GM23248 (cell line): ENCODE measurements around the gene INKA1. TPM values are rescaled to one million over a fixed set of nuclear protein-coding genes. Genes with fewer than 3 reads are reported as not detected.

Experiments
- DNase-seq: peaks from one replicate; pipeline ENCODE4 v3.0.0-alpha.2; 2015
- H2AFZ ChIP-seq: fragments of 200-600 bp; sonication (generic); 2 replicates; pipeline ENCODE4 v1.6.1; 2016; ENCODE audit warnings: antibody characterized with exemption
- H3F3A ChIP-seq: fragments of 200-600 bp; sonication (generic); 2 replicates; pipeline ENCODE4 v1.6.1; 2016; ENCODE audit warnings: mild to moderate bottlenecking, antibody characterized with exemption, mixed run types; ENCODE audit not compliant: insufficient read depth
- H3K27ac ChIP-seq: fragments of 200-600 bp; sonication (generic); 2 replicates; pipeline ENCODE4 v1.5.1; 2016; ENCODE audit warnings: mild to moderate bottlenecking
- H3K27me3 ChIP-seq: fragments of 200-600 bp; sonication (generic); replicated peaks from 2 replicates; pipeline ENCODE4 v1.6.1; 2016; ENCODE audit warnings: mild to moderate bottlenecking; ENCODE audit not compliant: insufficient read depth
- H3K36me3 ChIP-seq: fragments of 200-600 bp; sonication (generic); 2 replicates; pipeline ENCODE4 v1.6.1; 2016; ENCODE audit warnings: low read depth, mild to moderate bottlenecking
- H3K4me1 ChIP-seq: fragments of 200-600 bp; sonication (generic); 2 replicates; pipeline ENCODE4 v1.6.1; 2016; ENCODE audit warnings: mild to moderate bottlenecking; ENCODE audit not compliant: insufficient read depth
- H3K4me2 ChIP-seq: fragments of 200-600 bp; sonication (generic); one replicate; pipeline ENCODE4 v1.6.1; 2016; ENCODE audit warnings: mild to moderate bottlenecking; ENCODE audit not compliant: unreplicated experiment
- H3K4me3 ChIP-seq: fragments of 200-600 bp; sonication (generic); 2 replicates; pipeline ENCODE4 v1.5.1; 2016; ENCODE audit warnings: mild to moderate bottlenecking
- H3K79me2 ChIP-seq: fragments of 200-600 bp; sonication (generic); 2 replicates; pipeline ENCODE4 v1.6.1; 2016; ENCODE audit warnings: mild to moderate bottlenecking; ENCODE audit not compliant: insufficient read depth
- H3K9ac ChIP-seq: fragments of 200-600 bp; sonication (generic); 2 replicates; pipeline ENCODE4 v1.6.1; 2016; ENCODE audit warnings: mild to moderate bottlenecking
- H3K9me2 ChIP-seq: fragments of 200-600 bp; sonication (generic); 2 replicates; pipeline ENCODE4 v1.6.1; 2016; ENCODE audit warnings: mixed run types, mild to moderate bottlenecking, moderate library complexity; ENCODE audit not compliant: insufficient read depth
- H3K9me3 ChIP-seq: fragments of 200-600 bp; sonication (generic); one replicate; pipeline ENCODE4 v1.6.1; 2017; ENCODE audit warnings: low read depth
- H4K20me1 ChIP-seq: fragments of 200-600 bp; sonication (generic); 2 replicates; pipeline ENCODE4 v1.6.0; 2016; ENCODE audit not compliant: insufficient read depth
- EZH2 ChIP-seq: fragments of 200-600 bp; sonication (generic); IDR thresholded peaks from 2 replicates; pipeline ENCODE4 v1.6.1; 2018; ENCODE audit warnings: antibody characterized with exemption, mild to moderate bottlenecking; ENCODE audit not compliant: insufficient read depth, poor library complexity, severe bottlenecking
- EZH2phosphoT487 ChIP-seq: fragments of 200-600 bp; sonication (generic); IDR thresholded peaks from 2 replicates; pipeline ENCODE4 v1.6.1; 2018; ENCODE audit warnings: antibody characterized with exemption, moderate library complexity, mild to moderate bottlenecking, low read depth; ENCODE audit not compliant: insufficient read depth
- WGBS, 2 experiments: methylation state at CpG; one replicate each; pipeline ENCODE4 v1.1.6; 2015 to 2017; ENCODE audit warnings: low lambda C conversion rate in 2 of 2, low coverage in 1 of 2; ENCODE audit errors: missing lambda C conversion rate in 2 of 2; 5-methylcytosine and 5-hydroxymethylcytosine counted together
- in situ Hi-C: fragments of 300-500 bp; cut with MboI; formaldehyde crosslinking; loops from 2 replicates; pipeline ENCODE4 v1.15.0; 2020
- polyA plus RNA-seq: library from polyadenylated mRNA; unstranded; fragments of >200 nt; fragmentation: Nextera tagmentation; extraction: Ambion mirVana; gene quantifications from 2 replicates; pipeline ENCODE4 v1.2.1, GENCODE V29; 2016
- total RNA-seq: library from RNA; depleted of rRNA; stranded (reverse); fragments of >200 nt; shearing (Covaris generic); gene quantifications from 2 replicates; pipeline ENCODE4 v1.2.3, GENCODE V29; 2014

The INKA1 gene
- total and polyA plus RNA-seq, 2 experiments from 2014 or later = 7.1 to 7.2 TPM

DNA sequence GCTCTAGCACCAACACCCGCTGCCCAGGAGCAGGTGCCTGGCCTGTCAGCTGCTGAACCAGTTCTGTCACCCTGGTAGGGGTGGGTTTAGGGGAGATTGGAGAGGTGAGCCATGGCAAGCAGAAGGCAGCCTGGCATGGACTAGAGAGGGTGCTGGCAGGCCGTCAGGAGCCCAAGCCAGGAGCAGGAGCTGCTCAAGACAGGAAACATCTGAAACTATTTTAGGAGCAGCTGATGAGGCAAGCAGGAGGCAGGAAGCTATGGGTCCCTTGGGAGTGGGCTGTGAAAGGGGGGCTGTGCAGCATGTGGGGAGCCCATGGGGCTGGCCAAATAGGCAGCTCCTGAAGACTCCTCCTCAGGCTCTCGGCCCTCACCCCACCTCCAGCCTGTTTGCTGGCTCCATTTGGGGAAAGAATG lies 2.3 kb downstream of the INKA1 start:
- WGBS, 2 experiments = 36 to 42% methylated on average over 3 of the region's 3 CpGs
- H3K9ac ChIP-seq = 0 out of 2 replicates have a peak overlapping the region, but pooled peaks have one; percentile 28
- H3K27ac ChIP-seq = no peak overlapping the region
- peaks cover 18% of the 10 kb centered on the region for H3K4me1 ChIP-seq
- no peaks in the 10 kb centered on the region for H3F3A ChIP-seq
- H3K4me3 ChIP-seq = no peak overlapping the region
- no peaks in the 10 kb centered on the region for H3K9me3 ChIP-seq
- no peak overlapping the region for H2AFZ ChIP-seq
- H3K4me2 ChIP-seq = peak overlapping the region; percentile 50
- no peaks in the 10 kb centered on the region for H3K9me2 ChIP-seq
- no peaks in the 10 kb centered on the region for H3K79me2 ChIP-seq
- TF ChIP-seq EZH2phosphoT487 (no peak), EZH2 (no peak)
- no peaks in the 10 kb centered on the region for H3K36me3 ChIP-seq
- peak; percentile 93 for DNase-seq
- no peaks in the 10 kb centered on the region for H4K20me1 ChIP-seq
- in situ Hi-C loops = no loop called here
- H3K27me3 ChIP-seq = no peaks in the 10 kb centered on the region

DNA sequence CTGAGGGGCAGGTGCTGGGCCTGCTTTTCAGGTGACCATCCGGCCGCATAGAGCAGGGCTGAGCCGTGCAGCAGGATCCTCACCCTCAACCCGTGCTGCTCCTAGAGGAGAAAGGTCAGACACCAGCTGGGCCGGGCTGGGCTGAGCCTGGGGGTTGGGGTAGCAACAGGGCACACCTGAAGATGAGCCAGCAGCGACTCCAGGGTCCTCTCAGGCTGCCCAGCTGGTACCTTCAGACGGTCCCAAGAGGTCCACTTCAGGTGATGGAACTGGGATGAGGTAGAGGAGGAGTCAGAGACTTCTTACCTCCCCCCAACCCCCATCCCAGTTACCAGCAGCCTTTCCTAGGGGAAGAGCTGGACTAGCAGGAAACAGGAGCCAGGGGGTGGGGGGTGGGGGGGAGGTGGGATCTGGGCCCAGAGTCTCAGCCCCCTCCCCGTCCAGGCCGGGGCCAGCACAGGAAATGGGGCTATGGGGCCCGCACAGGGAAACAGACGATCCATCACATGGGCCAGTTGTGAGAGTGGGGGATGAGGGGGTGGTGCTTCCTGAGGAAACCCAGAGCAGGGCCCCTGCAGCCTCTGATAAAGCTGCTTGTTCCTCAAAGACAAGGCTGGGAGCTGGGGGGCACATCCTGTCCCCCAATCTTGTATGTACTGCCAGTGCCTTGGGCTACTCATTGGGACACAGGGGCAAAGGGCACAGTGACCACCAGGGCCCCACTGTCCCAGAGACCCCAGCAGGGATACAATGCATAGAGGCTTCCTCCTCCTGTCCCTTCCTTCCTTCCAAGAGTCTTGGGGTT lies 3.0 kb downstream of the INKA1 start:
- H2AFZ ChIP-seq = no peak overlapping the region
- H3K27ac ChIP-seq = no peak overlapping the region
- in situ Hi-C loops = no loop called here
- peak overlapping the region; percentile 50 for H3K4me2 ChIP-seq
- H3F3A ChIP-seq = no peaks in the 10 kb centered on the region
- 0 out of 2 replicates have a peak overlapping the region, but pooled peaks have one; percentile 28 for H3K9ac ChIP-seq
- no peaks in the 10 kb centered on the region for H3K79me2 ChIP-seq
- H3K27me3 ChIP-seq = no peaks in the 10 kb centered on the region
- 77% methylated on average over 10 to 11 of the region's 11 CpGs for WGBS, 2 experiments
- no peak overlapping the region for H3K4me3 ChIP-seq
- TF ChIP-seq EZH2 = no peak
- no peak for TF ChIP-seq EZH2phosphoT487
- DNase-seq = no peak
- H3K36me3 ChIP-seq = no peaks in the 10 kb centered on the region
- H3K9me3 ChIP-seq = no peaks in the 10 kb centered on the region
- peaks cover 18% of the 10 kb centered on the region for H3K4me1 ChIP-seq
- H4K20me1 ChIP-seq = no peaks in the 10 kb centered on the region
- no peaks in the 10 kb centered on the region for H3K9me2 ChIP-seq

GRCh38 chr3:49806850-49807249 lies 3.8 kb downstream of the INKA1 start:
- TF ChIP-seq EZH2 = no peak
- no peak for TF ChIP-seq EZH2phosphoT487
- H3K9me3 ChIP-seq = no peaks in the 10 kb centered on the region
- H3F3A ChIP-seq = no peaks in the 10 kb centered on the region
- 91 to 96% methylated on average over 2 of the region's 2 CpGs for WGBS, 2 experiments
- no peak for DNase-seq
- no peaks in the 10 kb centered on the region for H3K36me3 ChIP-seq
- no peak overlapping the region for H3K4me2 ChIP-seq
- no peak overlapping the region for H2AFZ ChIP-seq
- H4K20me1 ChIP-seq = no peaks in the 10 kb centered on the region
- no peak overlapping the region for H3K4me3 ChIP-seq
- no peaks in the 10 kb centered on the region for H3K9me2 ChIP-seq
- in situ Hi-C loops = no loop called here
- peaks cover 18% of the 10 kb centered on the region for H3K4me1 ChIP-seq
- no peaks in the 10 kb centered on the region for H3K79me2 ChIP-seq
- H3K9ac ChIP-seq = no peak overlapping the region
- no peaks in the 10 kb centered on the region for H3K27me3 ChIP-seq
- no peak overlapping the region for H3K27ac ChIP-seq

DNA sequence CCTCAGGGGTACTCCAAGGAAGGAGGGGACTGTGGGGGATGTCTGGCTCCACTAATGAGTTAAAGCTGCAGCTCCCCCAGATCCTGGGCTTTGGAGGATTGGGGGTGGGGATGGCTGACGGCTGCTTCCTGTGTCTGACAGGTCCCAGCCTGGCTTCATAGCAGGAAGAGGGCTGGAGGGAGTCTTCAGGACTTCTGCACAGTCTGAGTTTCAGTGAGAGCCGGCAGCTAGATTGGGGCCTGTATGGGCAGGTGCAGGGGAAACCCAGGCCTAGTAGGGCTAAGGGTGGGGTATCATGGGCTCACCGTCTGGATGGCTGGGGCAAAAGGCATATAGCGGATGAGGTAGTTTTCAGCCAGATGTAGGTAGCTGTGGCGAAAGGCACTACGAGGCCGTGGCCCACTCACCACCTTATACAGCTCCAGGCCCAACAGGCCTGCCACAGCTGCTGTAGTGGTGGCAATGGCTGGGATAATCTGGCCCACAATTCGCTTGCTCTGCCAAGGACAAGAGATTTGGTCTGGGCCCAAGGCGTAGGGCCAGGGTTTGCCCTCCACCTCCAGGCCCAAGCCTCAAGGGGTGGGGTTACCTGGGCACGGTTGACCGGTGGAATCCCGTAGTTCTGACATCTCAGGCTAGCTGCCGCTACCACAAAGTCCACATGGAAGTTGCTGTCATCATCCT lies 4.5 kb downstream of the INKA1 start:
- Histone ChIP-seq H3K4me2 (no peak overlapping the region), H3F3A (no peaks in the 10 kb centered on the region), H3K4me1 (peaks cover 16% of the 10 kb centered on the region), H3K27me3 (no peaks in the 10 kb centered on the region), H3K9me2 (no peaks in the 10 kb centered on the region), H3K4me3 (no peak overlapping the region), H3K9ac (no peak overlapping the region), H3K9me3 (no peaks in the 10 kb centered on the region), H4K20me1 (no peaks in the 10 kb centered on the region), H3K79me2 (no peaks in the 10 kb centered on the region), H3K36me3 (no peaks in the 10 kb centered on the region), H2AFZ (no peak overlapping the region), H3K27ac (no peak overlapping the region)
- whole genome bisulfite sequencing, 2 experiments = 93 to 95% methylated on average over 13 of the region's 13 CpGs
- no peak for DNase-seq
- in situ Hi-C loops = no loop called here
- TF ChIP-seq EZH2phosphoT487 (no peak), EZH2 (no peak)
